Measurements from ENCODE around the gene RTF1.

RTF1 gene

GRCh38 chr15:41510728-41511127, 93.8 kb downstream of the RTF1 start:
- DNase-seq = no peak

GRCh38 chr15:41511331-41511898, 94.5 kb downstream of the RTF1 start:
- DNase-seq = no peak

- no peak for DNase-seq
Observed at GRCh38 chr15:41511899-41512369, 95.0 kb downstream of the RTF1 start.

GRCh38 chr15:41512512-41512939, 95.6 kb downstream of the RTF1 start:
- no peak for DNase-seq

GRCh38 chr15:41512940-41513505, 96.1 kb downstream of the RTF1 start:
- peak; percentile 47 for DNase-seq

GRCh38 chr15:41513506-41514227, 96.8 kb downstream of the RTF1 start, which contains the start of gene LTK:
TSS of gene LTK (minus strand) at chr15:41513827. CDS start at chr15:41513709, 118 bp downstream.
- DNase-seq = peak; percentile 45

- no peak for DNase-seq
Observed at GRCh38 chr15:41517895-41518449, 101.1 kb downstream of the RTF1 start.

- no peak for DNase-seq
Observed at GRCh38 chr15:41520636-41521035, 103.7 kb downstream of the RTF1 start.

GRCh38 chr15:41521614-41522013, 104.7 kb downstream of the RTF1 start:
- no peak for DNase-seq

- DNase-seq = no peak
Observed at GRCh38 chr15:41523097-41523496, 106.2 kb downstream of the RTF1 start.

- DNase-seq = no peak
Observed at GRCh38 chr15:41530363-41530956, 113.6 kb downstream of the RTF1 start.
